ENCODE results near the gene MUC5AC.

DNA sequence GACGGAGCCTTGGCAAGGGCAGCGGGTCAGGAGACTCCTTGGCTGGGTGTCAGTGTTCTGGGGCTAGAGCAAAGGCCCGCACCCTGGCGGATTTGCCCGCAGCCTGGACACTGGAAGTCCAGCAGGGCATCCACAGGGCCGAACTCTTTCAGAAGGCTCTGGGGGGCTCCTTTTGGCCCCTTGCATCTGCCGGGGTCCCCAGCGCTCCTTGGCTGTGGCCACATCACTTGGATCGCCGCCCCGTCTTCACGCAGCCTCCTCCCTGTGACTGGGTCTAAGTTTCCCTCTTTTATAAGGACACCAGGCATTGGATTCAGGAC is 20.0 kb downstream of the MUC5AC start:
- TF ChIP-seq, protein P1, sequence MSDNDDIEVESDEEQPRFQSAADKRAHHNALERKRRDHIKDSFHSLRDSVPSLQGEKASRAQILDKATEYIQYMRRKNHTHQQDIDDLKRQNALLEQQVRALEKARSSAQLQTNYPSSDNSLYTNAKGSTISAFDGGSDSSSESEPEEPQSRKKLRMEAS (CRISPR knock-in tag; IDR thresholded peaks at IDR 0.05), result no peak
- TF ChIP-seq, protein P2, sequence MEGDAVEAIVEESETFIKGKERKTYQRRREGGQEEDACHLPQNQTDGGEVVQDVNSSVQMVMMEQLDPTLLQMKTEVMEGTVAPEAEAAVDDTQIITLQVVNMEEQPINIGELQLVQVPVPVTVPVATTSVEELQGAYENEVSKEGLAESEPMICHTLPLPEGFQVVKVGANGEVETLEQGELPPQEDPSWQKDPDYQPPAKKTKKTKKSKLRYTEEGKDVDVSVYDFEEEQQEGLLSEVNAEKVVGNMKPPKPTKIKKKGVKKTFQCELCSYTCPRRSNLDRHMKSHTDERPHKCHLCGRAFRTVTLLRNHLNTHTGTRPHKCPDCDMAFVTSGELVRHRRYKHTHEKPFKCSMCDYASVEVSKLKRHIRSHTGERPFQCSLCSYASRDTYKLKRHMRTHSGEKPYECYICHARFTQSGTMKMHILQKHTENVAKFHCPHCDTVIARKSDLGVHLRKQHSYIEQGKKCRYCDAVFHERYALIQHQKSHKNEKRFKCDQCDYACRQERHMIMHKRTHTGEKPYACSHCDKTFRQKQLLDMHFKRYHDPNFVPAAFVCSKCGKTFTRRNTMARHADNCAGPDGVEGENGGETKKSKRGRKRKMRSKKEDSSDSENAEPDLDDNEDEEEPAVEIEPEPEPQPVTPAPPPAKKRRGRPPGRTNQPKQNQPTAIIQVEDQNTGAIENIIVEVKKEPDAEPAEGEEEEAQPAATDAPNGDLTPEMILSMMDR (IDR thresholded peaks at IDR 0.05), result no peak
- TF ChIP-seq, protein P3, sequence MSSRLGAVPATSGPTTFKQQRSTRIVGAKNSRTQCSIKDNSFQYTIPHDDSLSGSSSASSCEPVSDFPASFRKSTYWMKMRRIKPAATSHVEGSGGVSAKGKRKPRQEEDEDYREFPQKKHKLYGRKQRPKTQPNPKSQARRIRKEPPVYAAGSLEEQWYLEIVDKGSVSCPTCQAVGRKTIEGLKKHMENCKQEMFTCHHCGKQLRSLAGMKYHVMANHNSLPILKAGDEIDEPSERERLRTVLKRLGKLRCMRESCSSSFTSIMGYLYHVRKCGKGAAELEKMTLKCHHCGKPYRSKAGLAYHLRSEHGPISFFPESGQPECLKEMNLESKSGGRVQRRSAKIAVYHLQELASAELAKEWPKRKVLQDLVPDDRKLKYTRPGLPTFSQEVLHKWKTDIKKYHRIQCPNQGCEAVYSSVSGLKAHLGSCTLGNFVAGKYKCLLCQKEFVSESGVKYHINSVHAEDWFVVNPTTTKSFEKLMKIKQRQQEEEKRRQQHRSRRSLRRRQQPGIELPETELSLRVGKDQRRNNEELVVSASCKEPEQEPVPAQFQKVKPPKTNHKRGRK (CRISPR knock-in tag; IDR thresholded peaks at IDR 0.05; ENCODE audit: borderline replicate concordance), result no peak
- TF ChIP-seq, protein P4, sequence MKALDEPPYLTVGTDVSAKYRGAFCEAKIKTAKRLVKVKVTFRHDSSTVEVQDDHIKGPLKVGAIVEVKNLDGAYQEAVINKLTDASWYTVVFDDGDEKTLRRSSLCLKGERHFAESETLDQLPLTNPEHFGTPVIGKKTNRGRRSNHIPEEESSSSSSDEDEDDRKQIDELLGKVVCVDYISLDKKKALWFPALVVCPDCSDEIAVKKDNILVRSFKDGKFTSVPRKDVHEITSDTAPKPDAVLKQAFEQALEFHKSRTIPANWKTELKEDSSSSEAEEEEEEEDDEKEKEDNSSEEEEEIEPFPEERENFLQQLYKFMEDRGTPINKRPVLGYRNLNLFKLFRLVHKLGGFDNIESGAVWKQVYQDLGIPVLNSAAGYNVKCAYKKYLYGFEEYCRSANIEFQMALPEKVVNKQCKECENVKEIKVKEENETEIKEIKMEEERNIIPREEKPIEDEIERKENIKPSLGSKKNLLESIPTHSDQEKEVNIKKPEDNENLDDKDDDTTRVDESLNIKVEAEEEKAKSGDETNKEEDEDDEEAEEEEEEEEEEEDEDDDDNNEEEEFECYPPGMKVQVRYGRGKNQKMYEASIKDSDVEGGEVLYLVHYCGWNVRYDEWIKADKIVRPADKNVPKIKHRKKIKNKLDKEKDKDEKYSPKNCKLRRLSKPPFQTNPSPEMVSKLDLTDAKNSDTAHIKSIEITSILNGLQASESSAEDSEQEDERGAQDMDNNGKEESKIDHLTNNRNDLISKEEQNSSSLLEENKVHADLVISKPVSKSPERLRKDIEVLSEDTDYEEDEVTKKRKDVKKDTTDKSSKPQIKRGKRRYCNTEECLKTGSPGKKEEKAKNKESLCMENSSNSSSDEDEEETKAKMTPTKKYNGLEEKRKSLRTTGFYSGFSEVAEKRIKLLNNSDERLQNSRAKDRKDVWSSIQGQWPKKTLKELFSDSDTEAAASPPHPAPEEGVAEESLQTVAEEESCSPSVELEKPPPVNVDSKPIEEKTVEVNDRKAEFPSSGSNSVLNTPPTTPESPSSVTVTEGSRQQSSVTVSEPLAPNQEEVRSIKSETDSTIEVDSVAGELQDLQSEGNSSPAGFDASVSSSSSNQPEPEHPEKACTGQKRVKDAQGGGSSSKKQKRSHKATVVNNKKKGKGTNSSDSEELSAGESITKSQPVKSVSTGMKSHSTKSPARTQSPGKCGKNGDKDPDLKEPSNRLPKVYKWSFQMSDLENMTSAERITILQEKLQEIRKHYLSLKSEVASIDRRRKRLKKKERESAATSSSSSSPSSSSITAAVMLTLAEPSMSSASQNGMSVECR (CRISPR knock-in tag; IDR thresholded peaks at IDR 0.05; ENCODE audit: borderline replicate concordance), result no peak
